Erythroblast (primary cell): ENCODE results near the gene SLC35D1.

Experiments used
- GATA1 ChIP-seq: IDR thresholded peaks from 2 replicates; pipeline ENCODE4 v1.6.1; 2011; ENCODE audit warnings: low read depth, mild to moderate bottlenecking, control low read depth, low read length, moderate library complexity
- POLR2A ChIP-seq: IDR thresholded peaks from 2 replicates; pipeline ENCODE4 v1.6.1; 2011; ENCODE audit warnings: mild to moderate bottlenecking, low read length

DNA sequence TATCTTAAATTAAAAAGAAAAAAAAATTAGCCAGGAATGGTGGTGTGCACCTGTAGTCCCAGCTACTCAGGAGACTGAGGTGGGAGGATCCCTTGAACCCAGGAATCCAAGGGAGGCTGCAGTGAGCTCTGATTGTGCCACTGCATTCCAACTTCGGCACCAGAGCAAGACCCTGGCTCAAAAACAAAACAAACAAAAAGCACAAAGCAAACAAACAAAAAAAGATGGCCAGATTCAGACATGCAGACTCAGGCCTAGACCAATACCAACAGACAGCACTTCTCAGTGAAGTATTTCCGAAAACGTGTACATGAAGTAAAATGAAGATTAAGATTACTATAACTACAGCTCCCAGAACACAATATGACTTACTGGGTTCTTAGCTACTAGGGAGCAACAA lies 10.6 kb downstream of the SLC35D1 start:
- TF ChIP-seq POLR2A (no peak), GATA1 (no peak)
